Erythroblast (primary cell): Measurements from ENCODE around the gene SGCD.
A peak's percentile ranks its signal among the peaks of the same experiment; 100 is the strongest.

ENCODE experiments used
- DNase-seq, 2 experiments: peaks; one replicate each; lab custom pipeline; 2025; lab: John Stamatoyannopoulos, UW
- GATA1 ChIP-seq: IDR thresholded peaks from 2 replicates; pipeline ENCODE4 v1.6.1; 2011; ENCODE audit warnings: low read depth, mild to moderate bottlenecking, control low read depth, low read length, moderate library complexity
- POLR2A ChIP-seq: IDR thresholded peaks from 2 replicates; pipeline ENCODE4 v1.6.1; 2011; ENCODE audit warnings: mild to moderate bottlenecking, low read length

The SGCD gene

GRCh38 chr5:156475182-156476157 is 148.5 kb downstream of the SGCD start:
- no peak for DNase-seq
- TF ChIP-seq POLR2A (no peak), GATA1 (no peak)

- TF ChIP-seq POLR2A (no peak), GATA1 (no peak)
- DNase-seq: no peak
Measured at GRCh38 chr5:156476158-156476551, 149.2 kb downstream of the SGCD start.

- TF ChIP-seq POLR2A: no peak
- TF ChIP-seq GATA1: no peak
- DNase-seq: no peak
Measured at GRCh38 chr5:156476678-156477077, 149.7 kb downstream of the SGCD start.

GRCh38 chr5:156477196-156477595 is 150.2 kb downstream of the SGCD start:
- DNase-seq: no peak
- TF ChIP-seq POLR2A: no peak
- no peak for TF ChIP-seq GATA1

- TF ChIP-seq GATA1 (no peak), POLR2A (no peak)
- peak; percentile 14 to 66 for DNase-seq
Measured at GRCh38 chr5:156479849-156480248, 152.9 kb downstream of the SGCD start.

- DNase-seq: no peak
- TF ChIP-seq POLR2A: no peak
- TF ChIP-seq GATA1: no peak
Measured at GRCh38 chr5:156481741-156482140, 154.8 kb downstream of the SGCD start.

GRCh38 chr5:156482818-156483217 is 155.9 kb downstream of the SGCD start:
- TF ChIP-seq GATA1: no peak
- no peak for TF ChIP-seq POLR2A
- no peak for DNase-seq

- no peak for DNase-seq
- TF ChIP-seq GATA1 (no peak), POLR2A (no peak)
Measured at GRCh38 chr5:156486394-156487238, 159.7 kb downstream of the SGCD start.

GRCh38 chr5:156491766-156492165 is 164.8 kb downstream of the SGCD start:
- DNase-seq: no peak
- TF ChIP-seq POLR2A: no peak

- TF ChIP-seq POLR2A (no peak), GATA1 (no peak)
- no peak for DNase-seq
Measured at GRCh38 chr5:156496291-156496690, 169.3 kb downstream of the SGCD start.

- no peak for TF ChIP-seq GATA1
- no peak for TF ChIP-seq POLR2A
- no peak for DNase-seq
Measured at GRCh38 chr5:156497804-156498208, 170.8 kb downstream of the SGCD start.

GRCh38 chr5:156498226-156498980 is 171.4 kb downstream of the SGCD start:
- TF ChIP-seq GATA1: no peak
- TF ChIP-seq POLR2A: no peak

GRCh38 chr5:156500755-156501154 is 173.8 kb downstream of the SGCD start:
- DNase-seq: no peak
- TF ChIP-seq GATA1: no peak
- TF ChIP-seq POLR2A: no peak

More at GRCh38 chr5:156498226-156498980, 171.4 kb downstream of the SGCD start:
- DNase-seq: no peak
